CD4-positive, alpha-beta T cell (primary cell): ENCODE results near the gene PROSER3. TPM values are rescaled to one million over a fixed set of nuclear protein-coding genes. Genes with fewer than 3 reads are reported as not detected.

Experiments
- ATAC-seq: fragments of 200-7000 bp; cut with Tn5 transposase; one replicate; pipeline ENCODE4 v1.10.0; 2022; ENCODE audit warnings: mild to moderate bottlenecking; ENCODE audit not compliant: poor library complexity
- CTCF ChIA-PET: fragments of 350-600 bp; sonication (Branson Sonifier 250); formaldehyde crosslinking; loops from one replicate; lab custom pipeline; 2021; ENCODE audit warnings: antibody characterized with exemption, inconsistent platforms; lab: Charles Lee
- POLR2A ChIA-PET: fragments of 350-600 bp; sonication (Branson Sonifier 250); formaldehyde crosslinking; loops from one replicate; lab custom pipeline; 2021; ENCODE audit warnings: antibody characterized with exemption, inconsistent platforms; lab: Charles Lee
- DNase-seq, 14 experiments: peaks; one replicate each; pipeline ENCODE4 v3.0.0-alpha.2; 2013 to 2020; ENCODE audit warnings: mixed read lengths in 2 of 14
- H3K27ac ChIP-seq, 2 donors: one replicate each; pipeline versions ENCODE4 v1.5.1 to v1.7.0; 2013; ENCODE audit warnings: low read length in 2 of 2, low read depth in 1 of 2, mild to moderate bottlenecking in 1 of 2
- H3K27me3 ChIP-seq, 2 experiments: 1 replicate in 1 of 2; 2 replicates in 1 of 2; pipeline versions ENCODE4 v1.6.1 to v1.7.0; 2013; ENCODE audit warnings: low read length in 2 of 2, control low read depth in 1 of 2, mild to moderate bottlenecking in 1 of 2, moderate library complexity in 1 of 2; ENCODE audit not compliant: insufficient read depth in 2 of 2, control insufficient read depth in 1 of 2
- H3K36me3 ChIP-seq: one replicate; pipeline ENCODE4 v1.6.1; 2013; ENCODE audit warnings: low read length, control low read depth; ENCODE audit not compliant: insufficient read depth
- H3K4me1 ChIP-seq: one replicate; pipeline ENCODE4 v1.6.1; 2013; ENCODE audit warnings: low read length, control low read depth; ENCODE audit not compliant: insufficient read depth
- H3K4me3 ChIP-seq: one replicate; pipeline ENCODE4 v1.5.1; 2013; ENCODE audit warnings: mild to moderate bottlenecking, low read length, moderate library complexity
- H3K9me3 ChIP-seq, 2 experiments: 1 replicate in 1 of 2; 2 replicates in 1 of 2; pipeline versions ENCODE4 v1.6.1 to v1.7.0; 2013; ENCODE audit warnings: low read length in 2 of 2, mild to moderate bottlenecking in 2 of 2, control low read depth in 1 of 2, moderate library complexity in 1 of 2; ENCODE audit not compliant: control insufficient read depth in 1 of 2, insufficient read depth in 1 of 2
- H3K27ac Mint-ChIP-seq: one replicate; pipeline ENCODE4 v1.8.0; 2020; ENCODE audit warnings: mixed read lengths
- H3K27me3 Mint-ChIP-seq: one replicate; pipeline ENCODE4 v1.8.0; 2021; ENCODE audit warnings: mixed read lengths
- H3K36me3 Mint-ChIP-seq: one replicate; pipeline ENCODE4 v1.8.0; 2021; ENCODE audit warnings: low read depth, mixed read lengths
- H3K4me1 Mint-ChIP-seq: one replicate; pipeline ENCODE4 v1.8.0; 2021; ENCODE audit warnings: low read depth, mixed read lengths
- H3K4me3 Mint-ChIP-seq: one replicate; pipeline ENCODE4 v1.8.0; 2020; ENCODE audit warnings: mild to moderate bottlenecking, mixed read lengths
- H3K9me3 Mint-ChIP-seq: one replicate; pipeline ENCODE4 v1.8.0; 2020; ENCODE audit warnings: mixed read lengths
- intact Hi-C, 2 experiments: fragments of 100-400 bp; cut with DNase I in 1 of 2; cut with micrococcal nuclease in 1 of 2; formaldehyde crosslinking; loops; one replicate each; pipeline versions ENCODE4 v1.15.1 to v1.9.0; 2023 to 2025; cut with DNase I, micrococcal nuclease
- total RNA-seq, 174 experiments: library from RNA in 2 of 174; stranded (reverse) in 2 of 174; gene quantifications; one replicate each; pipeline ENCODE4 v1.2.3 and lab custom pipeline; 2021 to 2026
- TF ChIP-seq, protein P1 (sequence below): fragments of 200-600 bp; IDR thresholded peaks from one replicate; pipeline ENCODE4 v1.8.0; 2022; ENCODE audit warnings: antibody characterized with exemption, mild to moderate bottlenecking

Gene PROSER3
- total RNA-seq, 2 experiments from 2014 or later: 19.4 to 22.6 TPM

DNA sequence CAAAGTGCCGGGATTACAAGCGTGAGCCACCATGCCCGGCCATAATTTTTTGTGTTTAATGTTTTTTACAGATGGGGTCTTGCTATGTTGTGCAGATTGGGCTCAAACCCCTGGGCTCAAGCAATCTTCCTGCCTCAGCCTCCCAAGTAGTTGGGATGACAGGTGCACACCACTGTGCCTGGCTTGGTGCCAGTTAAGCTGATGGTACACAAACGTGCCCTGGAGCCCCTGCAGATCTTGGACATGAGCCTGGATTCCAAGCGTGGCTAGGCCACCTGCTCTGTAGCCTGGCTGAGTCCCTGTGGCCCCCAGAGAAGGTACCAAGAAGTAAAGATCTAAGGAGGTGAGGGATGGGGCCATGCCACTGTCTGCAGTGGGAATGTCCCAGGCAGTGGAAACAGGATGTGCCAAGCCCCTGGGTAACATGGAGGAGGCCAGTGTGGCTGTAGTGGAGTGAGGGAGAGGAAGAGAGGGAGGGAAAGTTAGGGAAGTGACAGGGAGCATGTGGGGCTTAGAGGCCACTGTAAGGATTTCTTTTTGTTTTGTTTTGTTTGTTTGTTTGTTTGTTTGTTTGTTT is 47.6 kb downstream of the PROSER3 start:
- Histone ChIP-seq H3K9me3 (no peaks in the 10 kb centered on the region), H3K4me3 (no peak overlapping the region), H3K27me3 (no peaks in the 10 kb centered on the region), H3K4me1 (peaks cover 4% of the 10 kb centered on the region), H3K27ac (no peak overlapping the region), H3K36me3 (no peaks in the 10 kb centered on the region)
- H3K4me1 Mint-ChIP-seq: no peaks in the 10 kb centered on the region
- no peaks in the 10 kb centered on the region for H3K36me3 Mint-ChIP-seq
- H3K9me3 Mint-ChIP-seq: no peaks in the 10 kb centered on the region
- H3K4me3 Mint-ChIP-seq: no peak overlapping the region
- ChIA-PET CTCF (no interaction called here), POLR2A (no interaction called here)
- ATAC-seq (no peak), DNase-seq (no peak)
- H3K27me3 Mint-ChIP-seq: peaks cover 8% of the 10 kb centered on the region
- no peak overlapping the region for H3K27ac Mint-ChIP-seq
- TF ChIP-seq, protein P1, sequence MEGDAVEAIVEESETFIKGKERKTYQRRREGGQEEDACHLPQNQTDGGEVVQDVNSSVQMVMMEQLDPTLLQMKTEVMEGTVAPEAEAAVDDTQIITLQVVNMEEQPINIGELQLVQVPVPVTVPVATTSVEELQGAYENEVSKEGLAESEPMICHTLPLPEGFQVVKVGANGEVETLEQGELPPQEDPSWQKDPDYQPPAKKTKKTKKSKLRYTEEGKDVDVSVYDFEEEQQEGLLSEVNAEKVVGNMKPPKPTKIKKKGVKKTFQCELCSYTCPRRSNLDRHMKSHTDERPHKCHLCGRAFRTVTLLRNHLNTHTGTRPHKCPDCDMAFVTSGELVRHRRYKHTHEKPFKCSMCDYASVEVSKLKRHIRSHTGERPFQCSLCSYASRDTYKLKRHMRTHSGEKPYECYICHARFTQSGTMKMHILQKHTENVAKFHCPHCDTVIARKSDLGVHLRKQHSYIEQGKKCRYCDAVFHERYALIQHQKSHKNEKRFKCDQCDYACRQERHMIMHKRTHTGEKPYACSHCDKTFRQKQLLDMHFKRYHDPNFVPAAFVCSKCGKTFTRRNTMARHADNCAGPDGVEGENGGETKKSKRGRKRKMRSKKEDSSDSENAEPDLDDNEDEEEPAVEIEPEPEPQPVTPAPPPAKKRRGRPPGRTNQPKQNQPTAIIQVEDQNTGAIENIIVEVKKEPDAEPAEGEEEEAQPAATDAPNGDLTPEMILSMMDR: no peak
- intact Hi-C loops: no loop called here

DNA sequence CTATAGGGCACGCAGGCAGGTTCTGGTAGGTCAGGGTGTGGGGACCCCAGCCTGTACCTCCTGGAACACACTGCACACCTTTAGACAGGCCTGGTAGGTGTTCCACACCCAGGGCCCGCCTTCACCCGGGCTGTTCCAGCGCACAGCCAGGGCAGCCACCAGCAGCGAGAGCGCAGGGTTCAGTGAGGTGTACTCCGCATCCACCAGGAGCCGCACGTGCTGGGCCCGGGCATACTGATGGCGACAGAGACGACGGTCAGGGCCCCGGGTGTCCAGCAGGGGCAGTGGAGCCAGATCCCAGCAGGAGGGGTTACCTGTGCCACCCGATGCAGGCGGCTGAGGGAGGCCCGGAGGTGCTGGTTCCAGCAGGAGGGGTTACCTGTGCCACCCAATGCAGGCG is 48.6 kb downstream of the PROSER3 start:
- DNase-seq (no peak), ATAC-seq (no peak)
- Histone ChIP-seq H3K27ac (no peak overlapping the region), H3K36me3 (no peaks in the 10 kb centered on the region), H3K9me3 (no peaks in the 10 kb centered on the region), H3K27me3 (no peaks in the 10 kb centered on the region), H3K4me1 (peaks cover 4% of the 10 kb centered on the region), H3K4me3 (no peak overlapping the region)
- no peaks in the 10 kb centered on the region for H3K4me1 Mint-ChIP-seq
- no peak overlapping the region for H3K4me3 Mint-ChIP-seq
- ChIA-PET CTCF (no interaction called here), POLR2A (no interaction called here)
- no peak overlapping the region for H3K27ac Mint-ChIP-seq
- H3K9me3 Mint-ChIP-seq: no peaks in the 10 kb centered on the region
- H3K27me3 Mint-ChIP-seq: peaks cover 15% of the 10 kb centered on the region
- TF ChIP-seq, protein P1: no peak
- intact Hi-C loops: no loop called here
- H3K36me3 Mint-ChIP-seq: no peaks in the 10 kb centered on the region

DNA sequence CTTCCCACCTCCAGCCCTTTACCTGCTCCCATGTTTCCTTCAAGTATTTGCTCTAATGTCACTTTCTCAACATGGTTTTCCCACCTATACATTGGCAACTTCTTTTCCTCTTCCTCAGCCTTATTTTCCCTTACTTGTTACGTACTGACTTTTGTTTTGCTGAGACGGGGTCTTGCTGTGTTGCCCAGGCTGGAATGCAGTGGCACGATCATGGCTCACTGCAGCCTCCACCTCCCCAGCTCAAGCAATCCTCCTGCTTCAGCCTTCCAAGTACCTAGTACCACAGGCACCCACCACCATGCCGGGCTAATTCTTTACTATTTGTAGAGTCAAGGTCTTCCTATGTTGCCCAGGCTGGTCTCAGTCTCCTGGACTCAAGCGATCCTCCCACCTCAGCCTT is 49.7 kb downstream of the PROSER3 start:
- intact Hi-C loops: no loop called here
- DNase-seq (no peak), ATAC-seq (no peak)
- TF ChIP-seq, protein P1: no peak
- Mint-ChIP-seq H3K4me1 (no peaks in the 10 kb centered on the region), H3K36me3 (no peaks in the 10 kb centered on the region), H3K27ac (no peak overlapping the region), H3K9me3 (no peaks in the 10 kb centered on the region), H3K4me3 (no peak overlapping the region), H3K27me3 (peaks cover 12% of the 10 kb centered on the region)
- Histone ChIP-seq H3K27ac (no peak overlapping the region), H3K27me3 (no peaks in the 10 kb centered on the region), H3K4me1 (peaks cover 4% of the 10 kb centered on the region), H3K36me3 (no peaks in the 10 kb centered on the region), H3K4me3 (no peak overlapping the region), H3K9me3 (no peaks in the 10 kb centered on the region)
- ChIA-PET CTCF (no interaction called here), POLR2A (no interaction called here)
